H1 (cell line): ENCODE data around the gene IQSEC3.
"Not testable (repeated sequence)": the region's sequence is repeated elsewhere in the genome, so short reads cannot be mapped to it uniquely, and the experiment has no call there.

Experiments used
- CHD1 ChIP-seq: IDR thresholded peaks from 2 replicates; pipeline ENCODE4 v1.6.1; 2012; ENCODE audit warnings: low read depth, low read length, improper control_type of control experiment
- CTCF ChIP-seq, 3 experiments: IDR thresholded peaks; 1 replicate in 2 of 3; 2 replicates in 1 of 3; pipeline versions ENCODE4 v1.5.1 to v1.6.1; 2011; ENCODE audit warnings: low read length in 3 of 3, mild to moderate bottlenecking in 3 of 3, inconsistent platforms in 2 of 3, low read depth in 1 of 3, moderate library complexity in 1 of 3; ENCODE audit not compliant: insufficient read depth in 1 of 3; ENCODE audit errors: control extremely low read depth in 1 of 3
- EZH2 ChIP-seq: fragments of 200-600 bp; sonication (generic); IDR thresholded peaks from 2 replicates; pipeline ENCODE4 v1.7.1; 2012; ENCODE audit warnings: low read depth, mild to moderate bottlenecking, moderate library complexity, low read length, inconsistent platforms; ENCODE audit not compliant: severe bottlenecking
- NRF1 ChIP-seq: IDR thresholded peaks from 2 replicates; pipeline ENCODE4 v1.6.1; 2011; ENCODE audit warnings: mild to moderate bottlenecking, low read depth, low read length, improper control_type of control experiment
- TAF1 ChIP-seq: IDR thresholded peaks from 2 replicates; pipeline ENCODE4 v1.6.1; 2011; ENCODE audit warnings: mild to moderate bottlenecking, low read depth, low read length

DNA sequence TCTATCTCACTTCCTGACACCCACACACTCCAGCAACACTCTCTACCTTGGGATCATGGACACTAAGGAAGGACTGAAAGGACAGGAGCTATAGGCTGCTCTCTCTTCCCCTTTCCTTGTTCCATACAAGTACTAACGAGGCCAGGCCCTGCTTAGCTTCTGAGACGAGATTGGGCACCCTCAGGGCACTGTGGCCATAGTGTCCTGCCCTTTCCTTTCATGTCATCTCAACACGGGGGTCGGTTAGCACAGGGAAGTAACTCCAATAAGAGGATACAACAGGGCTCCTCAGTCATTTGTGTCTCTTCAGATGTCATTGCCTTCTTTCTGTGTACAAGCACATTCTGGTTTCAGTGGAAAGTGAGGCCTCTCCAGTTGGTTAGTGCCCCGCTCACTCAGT, 15.5 kb upstream of the IQSEC3 start:
- TF ChIP-seq CTCF (IDR thresholded peaks at IDR 0.05; ENCODE audit: control extremely low read depth in 1 of 3, insufficient read depth in 1 of 3, low read depth in 1 of 3, low read length in 3 of 3); CHD1; EZH2; NRF1; TAF1: not testable (repeated sequence)
